Measurements from ENCODE around the gene N4BP2L1. TPM values are rescaled to one million over a fixed set of nuclear protein-coding genes. Genes with fewer than 3 reads are reported as not detected.
A peak's percentile ranks its signal among the peaks of the same experiment; 100 is the strongest.

N4BP2L1 gene
- total RNA-seq, 4 donors from 2014 or later, result 15.0 to 38.7 (median 23.8) TPM

DNA sequence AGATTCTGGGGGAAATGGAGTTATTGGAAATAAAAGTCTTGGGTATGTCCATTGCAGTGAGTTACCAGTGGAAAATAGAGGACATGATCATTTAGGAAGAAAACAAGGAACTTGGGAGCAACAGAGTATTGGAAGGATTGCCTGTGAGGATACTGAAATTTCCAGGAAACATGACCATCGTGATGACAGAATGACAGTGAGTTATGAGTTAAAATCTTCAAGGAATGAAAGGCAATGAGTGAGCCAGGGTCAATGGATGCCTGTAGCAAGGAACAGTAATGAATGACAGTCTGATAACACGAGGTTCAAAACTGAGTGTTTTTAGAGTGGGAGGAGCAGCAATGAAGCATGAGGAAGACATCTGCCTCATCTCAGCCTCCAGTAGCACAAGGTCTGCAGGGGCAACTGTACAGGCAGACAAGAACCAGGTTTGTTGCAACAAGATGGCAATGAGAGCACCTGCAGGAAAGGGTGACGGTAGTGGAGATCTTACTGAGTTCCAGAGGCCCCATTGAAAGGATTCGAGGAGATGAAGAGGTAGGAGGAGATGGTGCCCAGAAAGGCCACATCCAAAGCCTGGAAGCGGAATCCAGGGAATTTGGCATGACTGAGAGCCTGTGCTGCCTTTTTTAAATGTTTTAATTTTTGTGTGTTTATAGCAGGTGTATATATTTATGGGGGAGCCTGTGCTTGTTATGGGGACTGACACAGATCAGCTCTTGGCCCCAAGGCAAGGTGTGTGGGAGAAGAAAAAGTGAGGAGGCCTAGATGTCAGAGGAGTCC is 43.9 kb downstream of the N4BP2L1 start:
- Histone ChIP-seq H3K4me1 (no peaks in the 10 kb centered on the region), H3K9me3 (no peaks in the 10 kb centered on the region), H3K27ac (no peak overlapping the region), H3K4me3 (replicated peaks in 1 of 3) (no peak overlapping the region), H3K27me3 (no peaks in the 10 kb centered on the region), H3K36me3 (no peaks in the 10 kb centered on the region)
- intact Hi-C loops (cut with DNase I), result loop anchor here (10.0 kb wide), 1 partner anchor 191 kb away; no protein-coding TSS in a partner anchor
- no peak for TF ChIP-seq POLR2A (IDR thresholded peaks at IDR 0.05)
- TF ChIP-seq, protein P1, sequence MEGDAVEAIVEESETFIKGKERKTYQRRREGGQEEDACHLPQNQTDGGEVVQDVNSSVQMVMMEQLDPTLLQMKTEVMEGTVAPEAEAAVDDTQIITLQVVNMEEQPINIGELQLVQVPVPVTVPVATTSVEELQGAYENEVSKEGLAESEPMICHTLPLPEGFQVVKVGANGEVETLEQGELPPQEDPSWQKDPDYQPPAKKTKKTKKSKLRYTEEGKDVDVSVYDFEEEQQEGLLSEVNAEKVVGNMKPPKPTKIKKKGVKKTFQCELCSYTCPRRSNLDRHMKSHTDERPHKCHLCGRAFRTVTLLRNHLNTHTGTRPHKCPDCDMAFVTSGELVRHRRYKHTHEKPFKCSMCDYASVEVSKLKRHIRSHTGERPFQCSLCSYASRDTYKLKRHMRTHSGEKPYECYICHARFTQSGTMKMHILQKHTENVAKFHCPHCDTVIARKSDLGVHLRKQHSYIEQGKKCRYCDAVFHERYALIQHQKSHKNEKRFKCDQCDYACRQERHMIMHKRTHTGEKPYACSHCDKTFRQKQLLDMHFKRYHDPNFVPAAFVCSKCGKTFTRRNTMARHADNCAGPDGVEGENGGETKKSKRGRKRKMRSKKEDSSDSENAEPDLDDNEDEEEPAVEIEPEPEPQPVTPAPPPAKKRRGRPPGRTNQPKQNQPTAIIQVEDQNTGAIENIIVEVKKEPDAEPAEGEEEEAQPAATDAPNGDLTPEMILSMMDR (IDR thresholded peaks at IDR 0.05), result no peak
- DNase-seq, result no peak
- WGBS, 2 donors, result 78% methylated on average over 5 of the region's 5 CpGs

DNA sequence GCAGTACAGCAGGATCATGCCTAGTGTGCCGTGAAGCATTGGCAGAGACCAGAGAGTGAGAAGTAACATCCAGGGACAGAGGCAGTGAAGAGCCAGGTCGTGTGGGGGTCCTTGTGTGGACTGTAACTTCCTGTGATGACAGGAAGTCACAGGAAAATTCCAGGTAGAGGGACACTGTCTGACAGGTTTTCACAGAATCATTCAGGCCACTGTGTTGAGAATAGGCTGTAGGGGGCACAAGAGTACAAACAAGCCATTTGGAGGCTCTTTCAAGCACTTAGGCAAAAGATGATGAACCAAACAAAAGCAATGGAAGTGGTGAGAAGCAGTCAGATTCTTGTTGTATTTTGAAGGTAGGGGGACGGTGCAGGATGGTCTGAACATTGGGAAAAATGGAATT is 46.4 kb downstream of the N4BP2L1 start:
- Histone ChIP-seq H3K27ac (no peak overlapping the region), H3K27me3 (no peaks in the 10 kb centered on the region), H3K9me3 (no peaks in the 10 kb centered on the region), H3K4me1 (no peaks in the 10 kb centered on the region), H3K36me3 (no peaks in the 10 kb centered on the region), H3K4me3 (replicated peaks in 1 of 3) (no peak overlapping the region)
- no peak for TF ChIP-seq POLR2A (IDR thresholded peaks at IDR 0.05)
- TF ChIP-seq, protein P1 (IDR thresholded peaks at IDR 0.05), result peak in 5 of 6 experiments; percentile 12 to 79 (median 68)
- 65 to 68% methylated on average over 3 of the region's 3 CpGs for WGBS, 2 donors
- DNase-seq, result peak; percentile 30 to 36
- intact Hi-C loops (cut with DNase I), result loop anchor here (10.0 kb wide), 1 partner anchor 193 kb away; no protein-coding TSS in a partner anchor

DNA sequence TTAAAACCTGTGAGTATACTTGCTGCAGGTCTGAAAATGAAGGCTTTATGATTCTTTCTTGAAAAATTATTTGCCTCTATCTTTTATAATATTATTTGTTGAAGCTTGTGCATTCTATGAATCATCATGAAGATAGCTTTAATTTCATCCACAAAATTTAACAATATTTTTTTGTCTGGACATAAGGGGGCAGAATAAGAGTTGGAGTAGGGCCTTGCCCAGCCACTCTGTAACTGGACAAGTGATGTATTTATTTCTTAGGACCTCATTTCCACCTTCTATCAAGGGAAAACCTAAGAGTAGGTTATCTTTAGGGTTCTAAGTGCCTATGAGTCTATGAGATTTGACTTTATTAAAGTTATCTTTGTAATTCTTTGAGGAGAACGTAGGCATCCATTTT is 49.9 kb downstream of the N4BP2L1 start:
- no peak for DNase-seq
- no peaks in the 10 kb centered on the region for H3K9me3 ChIP-seq
- no peak overlapping the region for H3K27ac ChIP-seq
- TF ChIP-seq, protein P1 (IDR thresholded peaks at IDR 0.05), result peak in 1 of 6 experiments; percentile 4
- no peak for TF ChIP-seq POLR2A (IDR thresholded peaks at IDR 0.05)
- H3K27me3 ChIP-seq, result no peaks in the 10 kb centered on the region
- H3K4me1 ChIP-seq, result no peaks in the 10 kb centered on the region
- intact Hi-C loops (cut with DNase I), result no loop called here
- WGBS, 2 donors, result 94 to 100% methylated on average over 1 of the region's 1 CpG
- H3K4me3 ChIP-seq (replicated peaks in 1 of 3), result no peak overlapping the region
- H3K36me3 ChIP-seq, result no peaks in the 10 kb centered on the region

DNA sequence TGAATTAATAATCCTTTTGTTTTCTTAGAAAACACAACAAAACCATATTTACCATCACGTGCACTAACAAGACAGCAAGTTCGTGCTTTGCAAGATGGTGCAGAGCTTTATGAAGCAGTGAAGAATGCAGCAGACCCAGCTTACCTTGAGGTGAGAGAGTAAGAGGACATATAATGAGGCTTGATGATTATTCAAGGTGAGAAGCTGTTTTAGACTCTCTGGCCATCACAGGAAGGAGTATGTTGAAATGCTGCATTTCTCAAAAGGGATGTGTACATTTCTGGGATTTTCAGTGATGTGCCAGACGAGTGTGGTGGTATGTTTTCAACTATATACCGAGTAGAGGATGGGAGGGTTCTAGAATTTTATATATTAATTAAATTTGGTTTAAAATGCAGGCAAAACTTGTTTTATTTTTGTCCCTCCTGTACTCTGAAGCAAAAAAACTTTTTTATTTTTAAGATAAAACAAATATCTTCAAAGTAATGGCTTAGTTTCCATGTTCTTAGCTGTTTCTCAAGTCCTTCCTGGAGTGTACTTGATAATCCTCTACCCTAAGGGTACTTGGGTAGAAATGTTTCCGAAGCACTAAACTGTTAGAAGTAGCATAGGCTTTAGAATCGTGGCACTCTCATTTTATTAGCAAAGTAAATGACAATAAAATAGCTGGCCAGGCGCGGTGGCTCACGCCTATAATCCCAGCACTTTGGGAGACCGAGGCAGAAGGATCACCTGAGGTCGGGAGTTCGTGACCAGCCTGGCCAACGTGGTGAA is 51.1 kb downstream of the N4BP2L1 start:
- no peak for TF ChIP-seq POLR2A (IDR thresholded peaks at IDR 0.05)
- TF ChIP-seq, protein P1 (IDR thresholded peaks at IDR 0.05), result no peak
- no peaks in the 10 kb centered on the region for H3K27me3 ChIP-seq
- intact Hi-C loops (cut with DNase I), result no loop called here
- no peaks in the 10 kb centered on the region for H3K36me3 ChIP-seq
- 63 to 72% methylated on average over 13 of the region's 13 CpGs for WGBS, 2 donors
- H3K9me3 ChIP-seq, result no peaks in the 10 kb centered on the region
- H3K27ac ChIP-seq, result no peak overlapping the region
- no peak overlapping the region for H3K4me3 ChIP-seq (replicated peaks in 1 of 3)
- no peaks in the 10 kb centered on the region for H3K4me1 ChIP-seq
- no peak for DNase-seq

DNA sequence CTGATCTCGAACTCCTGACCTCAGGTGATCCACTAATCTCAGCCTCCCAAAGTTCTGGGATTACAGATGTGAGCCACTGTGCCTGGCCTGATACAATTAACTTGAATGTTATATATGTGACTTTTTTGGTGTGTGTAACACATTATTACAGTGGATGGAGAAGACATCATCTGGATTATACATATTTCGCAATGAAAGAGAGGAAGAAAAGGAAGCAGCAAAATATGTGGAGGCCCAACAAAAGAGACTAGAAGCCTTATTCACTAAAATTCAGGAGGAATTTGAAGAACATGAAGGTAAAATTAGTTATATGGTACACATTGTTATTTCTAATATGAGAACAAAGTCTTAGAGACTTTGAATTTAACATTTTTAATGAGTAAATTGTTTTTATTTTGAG is 57.1 kb downstream of the N4BP2L1 start:
- H3K27me3 ChIP-seq, result no peaks in the 10 kb centered on the region
- H3K9me3 ChIP-seq, result no peaks in the 10 kb centered on the region
- TF ChIP-seq, protein P1 (IDR thresholded peaks at IDR 0.05), result no peak
- no peak for TF ChIP-seq POLR2A (IDR thresholded peaks at IDR 0.05)
- no peak overlapping the region for H3K4me3 ChIP-seq (replicated peaks in 1 of 3)
- DNase-seq, result no peak
- intact Hi-C loops (cut with DNase I), result no loop called here
- H3K36me3 ChIP-seq, result no peaks in the 10 kb centered on the region
- WGBS, 2 donors, result 89 to 99% methylated on average over 2 of the region's 2 CpGs
- H3K27ac ChIP-seq, result no peak overlapping the region
- H3K4me1 ChIP-seq, result no peaks in the 10 kb centered on the region

All from thyroid gland (tissue), 4 donors.